HCT116 (cell line): Measurements from ENCODE around the gene AADACL2. TPM values are rescaled to one million over a fixed set of nuclear protein-coding genes. Genes with fewer than 3 reads are reported as not detected.

Experiments
- ATAC-seq: fragments of 200-7000 bp; cut with Tn5 transposase; 2 replicates; pipeline ENCODE4 v1.9.1; 2020; ENCODE audit warnings: mild to moderate bottlenecking, moderate library complexity
- BruUV-seq: library from RNA; stranded (reverse); fragments of 400-500 nt; replicated peaks from 2 replicates; lab custom pipeline; 2021; lab: Mats Ljungman, UMichigan
- CTCF ChIA-PET: fragments of 300-600 bp; sonication (Branson Sonifier 250); formaldehyde crosslinking; loops from one replicate; lab custom pipeline; 2021; ENCODE audit warnings: antibody characterized with exemption; lab: Charles Lee
- POLR2A ChIA-PET: fragments of 300-600, 350-600 bp; sonication (Branson Sonifier 250); formaldehyde crosslinking; loops from one replicate; lab custom pipeline; 2021; ENCODE audit warnings: antibody characterized with exemption; lab: Charles Lee
- RAD21 ChIA-PET, 2 experiments: fragments of 300-600 bp; sonication (Branson Sonifier 250); formaldehyde crosslinking; loops; one replicate each; lab custom pipeline; 2023; ENCODE audit warnings: low total read pairs in 2 of 2; ENCODE audit not compliant: uncharacterized antibody in 2 of 2, unreplicated experiment in 2 of 2, low non-redundant PET in 1 of 2; lab: Charles Lee
- DNase-seq: peaks from one replicate; pipeline ENCODE4 v3.0.0-alpha.2; 2010; ENCODE audit warnings: low read depth, low spot score
- H2AFZ ChIP-seq: fragments of 200-600 bp; shearing (Covaris generic), sonication (generic); 2 replicates; pipeline ENCODE4 v1.6.1; 2017; ENCODE audit warnings: low read depth, mixed run types, mixed read lengths, antibody characterized with exemption, low read length; ENCODE audit not compliant: poor library complexity, severe bottlenecking
- H3K27ac ChIP-seq: 2 replicates; pipeline ENCODE4 v1.5.1; 2012; ENCODE audit warnings: low read depth, low read length
- H3K27me3 ChIP-seq: fragments of 200-600 bp; sonication (generic); 2 replicates; pipeline ENCODE4 v1.6.1; 2016; ENCODE audit warnings: mixed run types, low read length, mixed read lengths; ENCODE audit not compliant: insufficient read depth
- H3K36me3 ChIP-seq, 2 experiments: fragments of 200-500 bp in 1 of 2; fragments of 200-600 bp in 1 of 2; sonication (Bioruptor generic) in 1 of 2; sonication (generic) in 1 of 2; 2 replicates each; pipeline versions ENCODE4 v1.5.1 to v1.6.1; 2014 to 2016; ENCODE audit warnings: low read length in 2 of 2, inconsistent platforms in 1 of 2, mixed read lengths in 1 of 2, mixed run types in 1 of 2; ENCODE audit not compliant: insufficient read depth in 2 of 2, control insufficient read depth in 1 of 2
- H3K4me1 ChIP-seq, 2 experiments: fragments of 200-600 bp in 1 of 2; sonication (generic) in 1 of 2; 2 replicates each; pipeline versions ENCODE4 v1.5.1 to v1.6.1; 2012 to 2017; ENCODE audit warnings: low read length in 2 of 2, inconsistent platforms in 1 of 2, mild to moderate bottlenecking in 1 of 2, mixed read lengths in 1 of 2, mixed run types in 1 of 2, moderate library complexity in 1 of 2; ENCODE audit not compliant: insufficient read depth in 2 of 2, control insufficient read depth in 1 of 2
- H3K4me2 ChIP-seq: fragments of 200-600 bp; sonication (generic); 2 replicates; pipeline ENCODE4 v1.6.1; 2017; ENCODE audit warnings: mixed run types, low read length, mixed read lengths
- H3K4me3 ChIP-seq, 2 experiments: fragments of 200-600 bp in 1 of 2; sonication (generic) in 1 of 2; replicated peaks in 1 of 2; 2 replicates each; pipeline ENCODE4 v1.5.1; 2011 to 2016; ENCODE audit warnings: low read length in 2 of 2, control low read depth in 1 of 2, low read depth in 1 of 2, mild to moderate bottlenecking in 1 of 2, mixed read lengths in 1 of 2, mixed run types in 1 of 2
- H3K79me2 ChIP-seq: fragments of 200-600 bp; sonication (generic); 2 replicates; pipeline ENCODE4 v1.6.1; 2017; ENCODE audit warnings: mild to moderate bottlenecking, mixed run types, low read length, moderate library complexity, mixed read lengths; ENCODE audit not compliant: insufficient read depth
- H3K9ac ChIP-seq: fragments of 200-600 bp; sonication (generic); 2 replicates; pipeline ENCODE4 v1.6.1; 2016; ENCODE audit warnings: low read length, mixed read lengths
- H3K9me2 ChIP-seq: fragments of 200-600 bp; sonication (generic), shearing (Covaris generic); 2 replicates; pipeline ENCODE4 v1.6.1; 2017; ENCODE audit warnings: mixed run types, mild to moderate bottlenecking, moderate library complexity; ENCODE audit not compliant: insufficient read depth
- H3K9me3 ChIP-seq, 2 experiments: fragments of 200-500 bp in 1 of 2; fragments of 200-600 bp in 1 of 2; sonication (Bioruptor generic) in 1 of 2; sonication (generic) in 1 of 2; 2 replicates each; pipeline ENCODE4 v1.6.1; 2014 to 2017; ENCODE audit warnings: low read length in 2 of 2, mixed read lengths in 2 of 2, inconsistent platforms in 1 of 2, low read depth in 1 of 2, mild to moderate bottlenecking in 1 of 2, mixed run types in 1 of 2, moderate library complexity in 1 of 2; ENCODE audit not compliant: control insufficient read depth in 1 of 2, insufficient read depth in 1 of 2
- H4K20me1 ChIP-seq: fragments of 200-600 bp; sonication (generic), shearing (Covaris generic); 2 replicates; pipeline ENCODE4 v1.6.1; 2017; ENCODE audit warnings: mixed run types, mild to moderate bottlenecking, moderate library complexity; ENCODE audit not compliant: insufficient read depth
- CBX3 ChIP-seq: IDR thresholded peaks from 2 replicates; pipeline ENCODE4 v1.6.1; 2012; ENCODE audit warnings: low read depth
- CEBPB ChIP-seq: IDR thresholded peaks from 2 replicates; pipeline ENCODE4 v1.6.1; 2012; ENCODE audit warnings: low read depth
- EGR1 ChIP-seq: IDR thresholded peaks from 2 replicates; pipeline ENCODE4 v1.6.1; 2012; ENCODE audit warnings: low read depth
- ELF1 ChIP-seq: IDR thresholded peaks from 2 replicates; pipeline ENCODE4 v1.6.1; 2012; ENCODE audit warnings: low read depth, borderline replicate concordance
- EZH2 ChIP-seq: fragments of 200-600 bp; sonication (generic); IDR thresholded peaks from 2 replicates; pipeline ENCODE4 v1.6.1; 2017; ENCODE audit warnings: antibody characterized with exemption, mixed run types
- FOSL1 ChIP-seq: IDR thresholded peaks from 2 replicates; pipeline ENCODE4 v1.6.1; 2012; ENCODE audit warnings: low read depth
- JUND ChIP-seq: IDR thresholded peaks from 2 replicates; pipeline ENCODE4 v1.6.1; 2012
- POLR2A ChIP-seq: IDR thresholded peaks from 2 replicates; pipeline ENCODE4 v1.7.0; 2011; ENCODE audit warnings: borderline replicate concordance; ENCODE audit not compliant: insufficient read depth, insufficient read length; ENCODE audit errors: extremely low read depth
- POLR2AphosphoS5 ChIP-seq: IDR thresholded peaks from 2 replicates; pipeline ENCODE4 v1.6.1; 2011; ENCODE audit warnings: mild to moderate bottlenecking, low read depth, low read length, moderate library complexity
- RAD21 ChIP-seq: IDR thresholded peaks from 2 replicates; pipeline ENCODE4 v1.6.1; 2012; ENCODE audit warnings: low read depth, mild to moderate bottlenecking
- SIN3A ChIP-seq: IDR thresholded peaks from 2 replicates; pipeline ENCODE4 v1.6.1; 2012; ENCODE audit warnings: low read depth
- SP1 ChIP-seq: IDR thresholded peaks from 2 replicates; pipeline ENCODE4 v1.6.1; 2012; ENCODE audit warnings: low read depth
- SRF ChIP-seq: IDR thresholded peaks from 2 replicates; pipeline ENCODE4 v1.6.1; 2012; ENCODE audit warnings: low read depth
- TCF7L2 ChIP-seq: IDR thresholded peaks from 2 replicates; pipeline ENCODE4 v1.7.0; 2011; ENCODE audit warnings: borderline replicate concordance, inconsistent platforms; ENCODE audit not compliant: insufficient read depth, insufficient read length; ENCODE audit errors: extremely low read depth
- YY1 ChIP-seq: IDR thresholded peaks from 2 replicates; pipeline ENCODE4 v1.6.1; 2011; ENCODE audit warnings: low read length, low read depth, moderate library complexity, mild to moderate bottlenecking; ENCODE audit not compliant: insufficient replicate concordance; ENCODE audit errors: extremely low read depth
- ZFX ChIP-seq: fragments of 450-650 bp; IDR thresholded peaks from 2 replicates; pipeline ENCODE4 v1.6.1; 2017
- ZNF274 ChIP-seq: fragments of 200-500 bp; sonication (Bioruptor generic); IDR thresholded peaks from 2 replicates; pipeline ENCODE4 v1.6.1; 2014; ENCODE audit warnings: mild to moderate bottlenecking, low read depth, low read length, inconsistent platforms
- intact Hi-C: fragments of 100-400 bp; cut with micrococcal nuclease; formaldehyde crosslinking; loops from 2 replicates; pipeline ENCODE4 v1.10.0; 2022
- total RNA-seq: library from RNA; stranded (reverse); gene quantifications from one replicate; pipeline ENCODE4 v1.2.1, GENCODE V29; 2021; ENCODE audit not compliant: unreplicated experiment
- TF ChIP-seq, protein P1 (sequence below): IDR thresholded peaks from 2 replicates; pipeline ENCODE4 v1.6.1; 2012; ENCODE audit warnings: low read depth
- TF ChIP-seq, protein P2 (sequence below): IDR thresholded peaks from 2 replicates; pipeline ENCODE4 v1.6.1; 2011; ENCODE audit warnings: mild to moderate bottlenecking, low read length, moderate library complexity; ENCODE audit not compliant: insufficient replicate concordance; ENCODE audit errors: extremely low read depth
- TF ChIP-seq, protein P3 (sequence below), 3 experiments: fragments of 200-600 bp in 1 of 3; sonication (generic) in 1 of 3; IDR thresholded peaks in 2 of 3; conservative IDR thresholded peaks in 1 of 3; 2 replicates each; pipeline ENCODE4 v1.5.1; 2012 to 2017; ENCODE audit warnings: low read depth in 2 of 3, low read length in 2 of 3, antibody characterized with exemption in 1 of 3, borderline replicate concordance in 1 of 3, control low read depth in 1 of 3, mild to moderate bottlenecking in 1 of 3, mixed read lengths in 1 of 3, mixed run types in 1 of 3, moderate library complexity in 1 of 3; ENCODE audit not compliant: insufficient read depth in 1 of 3

Gene AADACL2
- total RNA-seq, 1 experiment from 2014 or later = not detected

DNA sequence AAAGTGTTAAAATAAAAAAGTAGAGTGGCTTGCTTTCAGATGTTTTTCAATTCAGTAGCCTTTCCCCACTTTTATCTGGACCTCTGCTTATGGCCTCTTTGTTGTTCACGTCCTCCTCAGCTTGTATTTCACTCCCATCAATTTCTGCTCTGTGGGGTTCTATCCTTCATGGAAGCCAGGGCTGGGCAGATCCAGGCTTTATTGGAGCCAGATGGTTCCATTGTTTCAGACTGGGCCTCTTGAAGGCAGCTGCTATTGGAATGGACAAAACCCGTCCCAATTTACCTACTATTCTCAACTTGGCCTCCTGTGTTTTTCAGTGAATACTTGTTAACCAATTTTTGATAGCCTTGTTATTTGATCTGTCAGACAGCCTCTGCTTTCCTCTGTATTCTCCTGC is 10.9 kb upstream of the AADACL2 start:
- Histone ChIP-seq H3K4me2 (no peak overlapping the region), H4K20me1 (no peaks in the 10 kb centered on the region), H3K9me3 (no peaks in the 10 kb centered on the region), H3K4me3 (no peak overlapping the region), H3K4me1 (no peaks in the 10 kb centered on the region), H3K27ac (no peak overlapping the region), H3K79me2 (no peaks in the 10 kb centered on the region), H3K9ac (no peak overlapping the region), H2AFZ (no peak overlapping the region), H3K36me3 (no peaks in the 10 kb centered on the region), H3K27me3 (no peaks in the 10 kb centered on the region), H3K9me2 (no peaks in the 10 kb centered on the region)
- TF ChIP-seq SIN3A (no peak), RAD21 (no peak), YY1 (no peak), ELF1 (no peak), POLR2A (no peak), SP1 (no peak), CBX3 (no peak), FOSL1 (no peak), JUND (no peak), TCF7L2 (no peak), SRF (no peak), CEBPB (no peak), EGR1 (no peak), POLR2AphosphoS5 (no peak), ZFX (no peak), EZH2 (no peak), ZNF274 (no peak)
- TF ChIP-seq, protein P1, sequence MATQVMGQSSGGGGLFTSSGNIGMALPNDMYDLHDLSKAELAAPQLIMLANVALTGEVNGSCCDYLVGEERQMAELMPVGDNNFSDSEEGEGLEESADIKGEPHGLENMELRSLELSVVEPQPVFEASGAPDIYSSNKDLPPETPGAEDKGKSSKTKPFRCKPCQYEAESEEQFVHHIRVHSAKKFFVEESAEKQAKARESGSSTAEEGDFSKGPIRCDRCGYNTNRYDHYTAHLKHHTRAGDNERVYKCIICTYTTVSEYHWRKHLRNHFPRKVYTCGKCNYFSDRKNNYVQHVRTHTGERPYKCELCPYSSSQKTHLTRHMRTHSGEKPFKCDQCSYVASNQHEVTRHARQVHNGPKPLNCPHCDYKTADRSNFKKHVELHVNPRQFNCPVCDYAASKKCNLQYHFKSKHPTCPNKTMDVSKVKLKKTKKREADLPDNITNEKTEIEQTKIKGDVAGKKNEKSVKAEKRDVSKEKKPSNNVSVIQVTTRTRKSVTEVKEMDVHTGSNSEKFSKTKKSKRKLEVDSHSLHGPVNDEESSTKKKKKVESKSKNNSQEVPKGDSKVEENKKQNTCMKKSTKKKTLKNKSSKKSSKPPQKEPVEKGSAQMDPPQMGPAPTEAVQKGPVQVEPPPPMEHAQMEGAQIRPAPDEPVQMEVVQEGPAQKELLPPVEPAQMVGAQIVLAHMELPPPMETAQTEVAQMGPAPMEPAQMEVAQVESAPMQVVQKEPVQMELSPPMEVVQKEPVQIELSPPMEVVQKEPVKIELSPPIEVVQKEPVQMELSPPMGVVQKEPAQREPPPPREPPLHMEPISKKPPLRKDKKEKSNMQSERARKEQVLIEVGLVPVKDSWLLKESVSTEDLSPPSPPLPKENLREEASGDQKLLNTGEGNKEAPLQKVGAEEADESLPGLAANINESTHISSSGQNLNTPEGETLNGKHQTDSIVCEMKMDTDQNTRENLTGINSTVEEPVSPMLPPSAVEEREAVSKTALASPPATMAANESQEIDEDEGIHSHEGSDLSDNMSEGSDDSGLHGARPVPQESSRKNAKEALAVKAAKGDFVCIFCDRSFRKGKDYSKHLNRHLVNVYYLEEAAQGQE = no peak
- TF ChIP-seq, protein P2, sequence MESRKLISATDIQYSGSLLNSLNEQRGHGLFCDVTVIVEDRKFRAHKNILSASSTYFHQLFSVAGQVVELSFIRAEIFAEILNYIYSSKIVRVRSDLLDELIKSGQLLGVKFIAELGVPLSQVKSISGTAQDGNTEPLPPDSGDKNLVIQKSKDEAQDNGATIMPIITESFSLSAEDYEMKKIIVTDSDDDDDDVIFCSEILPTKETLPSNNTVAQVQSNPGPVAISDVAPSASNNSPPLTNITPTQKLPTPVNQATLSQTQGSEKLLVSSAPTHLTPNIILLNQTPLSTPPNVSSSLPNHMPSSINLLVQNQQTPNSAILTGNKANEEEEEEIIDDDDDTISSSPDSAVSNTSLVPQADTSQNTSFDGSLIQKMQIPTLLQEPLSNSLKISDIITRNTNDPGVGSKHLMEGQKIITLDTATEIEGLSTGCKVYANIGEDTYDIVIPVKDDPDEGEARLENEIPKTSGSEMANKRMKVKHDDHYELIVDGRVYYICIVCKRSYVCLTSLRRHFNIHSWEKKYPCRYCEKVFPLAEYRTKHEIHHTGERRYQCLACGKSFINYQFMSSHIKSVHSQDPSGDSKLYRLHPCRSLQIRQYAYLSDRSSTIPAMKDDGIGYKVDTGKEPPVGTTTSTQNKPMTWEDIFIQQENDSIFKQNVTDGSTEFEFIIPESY = no peak
- TF ChIP-seq, protein P3, sequence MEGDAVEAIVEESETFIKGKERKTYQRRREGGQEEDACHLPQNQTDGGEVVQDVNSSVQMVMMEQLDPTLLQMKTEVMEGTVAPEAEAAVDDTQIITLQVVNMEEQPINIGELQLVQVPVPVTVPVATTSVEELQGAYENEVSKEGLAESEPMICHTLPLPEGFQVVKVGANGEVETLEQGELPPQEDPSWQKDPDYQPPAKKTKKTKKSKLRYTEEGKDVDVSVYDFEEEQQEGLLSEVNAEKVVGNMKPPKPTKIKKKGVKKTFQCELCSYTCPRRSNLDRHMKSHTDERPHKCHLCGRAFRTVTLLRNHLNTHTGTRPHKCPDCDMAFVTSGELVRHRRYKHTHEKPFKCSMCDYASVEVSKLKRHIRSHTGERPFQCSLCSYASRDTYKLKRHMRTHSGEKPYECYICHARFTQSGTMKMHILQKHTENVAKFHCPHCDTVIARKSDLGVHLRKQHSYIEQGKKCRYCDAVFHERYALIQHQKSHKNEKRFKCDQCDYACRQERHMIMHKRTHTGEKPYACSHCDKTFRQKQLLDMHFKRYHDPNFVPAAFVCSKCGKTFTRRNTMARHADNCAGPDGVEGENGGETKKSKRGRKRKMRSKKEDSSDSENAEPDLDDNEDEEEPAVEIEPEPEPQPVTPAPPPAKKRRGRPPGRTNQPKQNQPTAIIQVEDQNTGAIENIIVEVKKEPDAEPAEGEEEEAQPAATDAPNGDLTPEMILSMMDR (IDR thresholded peaks at IDR 0.05 in 2 of 3, conservative IDR thresholded peaks at IDR 0.05 in 1 of 3; ENCODE audit: borderline replicate concordance in 1 of 3, insufficient read depth in 1 of 3, low read depth in 2 of 3, low read length in 2 of 3) = no peak
- no TSS peak for BruUV-seq
- ATAC-seq = no peak
- ChIA-PET RAD21 (no interaction called here), CTCF (no interaction called here), POLR2A (no interaction called here)
- intact Hi-C loops = no loop called here
- DNase-seq = no peak
